Kidney (tissue), 14 donors: ENCODE results near the gene SPATS2L. TPM values are rescaled to one million over a fixed set of nuclear protein-coding genes. Genes with fewer than 3 reads are reported as not detected.

Experiments used
- DNase-seq, 5 donors: peaks; one replicate each; pipeline ENCODE4 v3.0.0-alpha.2; 2013 to 2020
- FAIRE-seq: peaks from 2 replicates; lab custom pipeline; 2012; peaks lifted over from hg19 to GRCh38; lab: Jason Lieb, UNC
- H3K27ac ChIP-seq, 2 donors: one replicate each; pipeline ENCODE4 v1.7.0; 2013; ENCODE audit warnings: low read depth in 2 of 2, low read length in 2 of 2, inconsistent platforms in 1 of 2
- H3K27me3 ChIP-seq: one replicate; pipeline ENCODE4 v1.7.1; 2013; ENCODE audit warnings: low read length, inconsistent platforms; ENCODE audit not compliant: control insufficient read depth, insufficient read depth
- H3K36me3 ChIP-seq, 3 donors: one replicate each; pipeline versions ENCODE4 v1.7.0 to v1.7.1; 2013; ENCODE audit warnings: low read length in 3 of 3, control low read depth in 1 of 3, inconsistent platforms in 1 of 3; ENCODE audit not compliant: insufficient read depth in 3 of 3, control insufficient read depth in 2 of 3
- H3K4me1 ChIP-seq, 3 donors: one replicate each; pipeline versions ENCODE4 v1.7.0 to v1.7.1; 2013; ENCODE audit warnings: low read length in 3 of 3, inconsistent platforms in 1 of 3, low read depth in 1 of 3; ENCODE audit not compliant: control insufficient read depth in 2 of 3, insufficient read depth in 2 of 3
- H3K4me3 ChIP-seq, 3 donors: one replicate each; pipeline versions ENCODE4 v1.7.0 to v1.8.1; 2013; ENCODE audit warnings: low read length in 3 of 3, control low read depth in 1 of 3, inconsistent platforms in 1 of 3
- H3K9ac ChIP-seq, 3 donors: one replicate each; pipeline versions ENCODE4 v1.7.0 to v1.7.1; 2013; ENCODE audit warnings: low read length in 3 of 3, control low read depth in 1 of 3, inconsistent platforms in 1 of 3
- H3K9me3 ChIP-seq, 3 donors: one replicate each; pipeline versions ENCODE4 v1.7.0 to v1.7.1; 2013; ENCODE audit warnings: low read length in 3 of 3, control low read depth in 1 of 3, inconsistent platforms in 1 of 3; ENCODE audit not compliant: control insufficient read depth in 2 of 3, insufficient read depth in 1 of 3
- intact Hi-C: fragments of 100-400 bp; cut with DNase I; formaldehyde crosslinking; loops from one replicate; pipeline ENCODE4 v1.11.1; 2022
- polyA plus RNA-seq: library from polyadenylated mRNA; stranded (reverse); fragments of 350-450 nt; fragmentation: Illumina TruSeq; extraction: RNeasy Lipid Tissue Mini Kit (QIAGEN cat#74804); gene quantifications from one replicate; pipeline ENCODE4 v1.2.3, GENCODE V29; 2014; ENCODE audit warnings: low read depth, low replicate concordance; ENCODE audit not compliant: insufficient read depth
- total RNA-seq: library from RNA; stranded (reverse); fragmentation: NEBNext Ultra II Directional; extraction: Animal tissue kit (Norgen Biotek cat#: 25700); gene quantifications from one replicate; pipeline ENCODE4 v1.2.1, GENCODE V29; 2021
- TF ChIP-seq, protein P1 (sequence below): IDR thresholded peaks from 3 replicates; pipeline ENCODE4 v1.5.1; 2012; ENCODE audit warnings: mild to moderate bottlenecking, moderate library complexity, borderline replicate concordance; ENCODE audit not compliant: insufficient read depth; ENCODE audit errors: extremely low read depth
- donor health status: control.
- donor health status: control.
- donor health status: control.
- donor health status: control.
- donor health status: control.
- donor health status: DM: yes; HTN: yes; CAD: no.
- donor health status: Normal renal cell carcinoma (clear cell type).

Gene SPATS2L
- total and polyA plus RNA-seq, 2 donors from 2014 or later: 86.1 to 166 TPM

- Histone ChIP-seq H3K27ac (peak overlapping the region; percentile 48 to 74), H3K4me3 (no peak overlapping the region), H3K27me3 (no peaks in the 10 kb centered on the region), H3K36me3 (no peaks in the 10 kb centered on the region), H3K9me3 (no peaks in the 10 kb centered on the region), H3K4me1 (peaks cover 0 to 57% (median 39%) of the 10 kb centered on the region in 3 donors), H3K9ac (peak overlapping the region in 1 of 3 donors; percentile 23)
- TF ChIP-seq, protein P1, sequence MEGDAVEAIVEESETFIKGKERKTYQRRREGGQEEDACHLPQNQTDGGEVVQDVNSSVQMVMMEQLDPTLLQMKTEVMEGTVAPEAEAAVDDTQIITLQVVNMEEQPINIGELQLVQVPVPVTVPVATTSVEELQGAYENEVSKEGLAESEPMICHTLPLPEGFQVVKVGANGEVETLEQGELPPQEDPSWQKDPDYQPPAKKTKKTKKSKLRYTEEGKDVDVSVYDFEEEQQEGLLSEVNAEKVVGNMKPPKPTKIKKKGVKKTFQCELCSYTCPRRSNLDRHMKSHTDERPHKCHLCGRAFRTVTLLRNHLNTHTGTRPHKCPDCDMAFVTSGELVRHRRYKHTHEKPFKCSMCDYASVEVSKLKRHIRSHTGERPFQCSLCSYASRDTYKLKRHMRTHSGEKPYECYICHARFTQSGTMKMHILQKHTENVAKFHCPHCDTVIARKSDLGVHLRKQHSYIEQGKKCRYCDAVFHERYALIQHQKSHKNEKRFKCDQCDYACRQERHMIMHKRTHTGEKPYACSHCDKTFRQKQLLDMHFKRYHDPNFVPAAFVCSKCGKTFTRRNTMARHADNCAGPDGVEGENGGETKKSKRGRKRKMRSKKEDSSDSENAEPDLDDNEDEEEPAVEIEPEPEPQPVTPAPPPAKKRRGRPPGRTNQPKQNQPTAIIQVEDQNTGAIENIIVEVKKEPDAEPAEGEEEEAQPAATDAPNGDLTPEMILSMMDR: no peak
- DNase-seq (peak in 1 of 5 donors; percentile 45), FAIRE-seq (no peak)
- intact Hi-C loops: no loop called here
Measured at GRCh38 chr2:200378652-200379290, 72.3 kb downstream of the SPATS2L start.

DNA sequence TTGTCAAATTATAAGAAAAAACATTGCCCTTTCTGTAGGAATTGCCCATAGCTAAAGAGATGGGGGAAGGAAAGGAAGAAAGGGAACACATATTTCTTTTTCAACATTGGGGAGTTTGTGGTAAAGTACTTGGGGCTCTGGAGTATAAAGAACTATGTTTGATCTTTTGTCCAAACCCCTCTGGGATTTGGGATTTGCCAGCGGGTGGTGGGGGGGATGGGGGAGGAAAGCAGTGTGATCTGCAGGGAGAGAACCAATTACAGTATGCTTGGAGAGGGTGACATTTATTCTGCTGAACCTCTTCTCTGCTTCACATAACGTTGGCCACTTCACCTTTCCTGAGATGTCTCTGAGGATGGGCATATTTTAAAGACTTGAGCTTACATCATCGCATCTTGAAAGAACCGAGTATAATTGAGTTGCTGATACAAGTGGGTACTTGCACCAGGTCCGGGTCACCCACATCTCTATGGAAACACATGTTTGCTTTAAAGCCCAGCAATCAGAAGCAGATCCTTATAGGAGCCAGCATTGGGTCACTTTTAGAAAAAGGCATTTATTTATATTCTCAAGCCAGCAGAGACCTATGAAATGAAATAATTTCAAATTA, 73.1 kb downstream of the SPATS2L start:
- intact Hi-C loops: no loop called here
- H3K36me3 ChIP-seq: no peaks in the 10 kb centered on the region
- DNase-seq: no peak
- H3K27me3 ChIP-seq: no peaks in the 10 kb centered on the region
- TF ChIP-seq, protein P1: no peak
- no peak overlapping the region for H3K9ac ChIP-seq
- peak overlapping the region in 1 of 2 donors; percentile 74 for H3K27ac ChIP-seq
- H3K9me3 ChIP-seq: no peaks in the 10 kb centered on the region
- H3K4me3 ChIP-seq: peak overlapping the region in 2 of 3 donors; percentile 4 to 13
- FAIRE-seq: no peak
- peaks cover 0 to 51% (median 37%) of the 10 kb centered on the region in 3 donors for H3K4me1 ChIP-seq

- FAIRE-seq (no peak), DNase-seq (no peak)
- intact Hi-C loops: no loop called here
- no peaks in the 10 kb centered on the region for H3K27me3 ChIP-seq
- H3K9ac ChIP-seq: no peak overlapping the region
- no peaks in the 10 kb centered on the region for H3K36me3 ChIP-seq
- H3K27ac ChIP-seq: no peak overlapping the region
- peaks cover 0 to 51% (median 37%) of the 10 kb centered on the region in 3 donors for H3K4me1 ChIP-seq
- H3K9me3 ChIP-seq: no peaks in the 10 kb centered on the region
- peak overlapping the region in 2 of 3 donors; percentile 4 to 13 for H3K4me3 ChIP-seq
- TF ChIP-seq, protein P1: no peak
Measured at GRCh38 chr2:200380091-200380561, 73.6 kb downstream of the SPATS2L start.
